HepG2 (cell line): ENCODE results near the gene DENND4B. TPM values are rescaled to one million over a fixed set of nuclear protein-coding genes. Genes with fewer than 3 reads are reported as not detected.

Source experiments
- BRCA1 ChIP-seq: sonication (generic); formaldehyde crosslinking; IDR thresholded peaks from 2 replicates; pipeline ENCODE4 v1.4.0; 2020; ENCODE audit warnings: missing genetic modification reagents
- CHCHD3 ChIP-seq: sonication (generic); formaldehyde crosslinking; IDR thresholded peaks from 2 replicates; pipeline ENCODE4 v1.8.0; 2022; ENCODE audit warnings: mild to moderate bottlenecking, missing genetic modification reagents, moderate library complexity
- DMAP1 ChIP-seq: IDR thresholded peaks from 2 replicates; pipeline ENCODE4 v1.6.1; 2016
- EZH2 ChIP-seq: conservative IDR thresholded peaks from 2 replicates; pipeline ENCODE4 v1.6.1; 2012; ENCODE audit warnings: mild to moderate bottlenecking, low read depth, low read length, moderate library complexity
- FOXM1 ChIP-seq: sonication (generic); formaldehyde crosslinking; IDR thresholded peaks from 2 replicates; pipeline ENCODE4 v1.5.0; 2020; ENCODE audit warnings: missing genetic modification reagents
- GZF1 ChIP-seq: sonication (generic); formaldehyde crosslinking; IDR thresholded peaks from 2 replicates; pipeline ENCODE4 v1.5.1; 2020; ENCODE audit warnings: mild to moderate bottlenecking, missing genetic modification reagents
- HNRNPL ChIP-seq: fragments of 200-400 bp; formaldehyde crosslinking; IDR thresholded peaks from 2 replicates; pipeline ENCODE4 v1.6.1; 2017; ENCODE audit warnings: mild to moderate bottlenecking, low read depth, low read length
- JARID2 ChIP-seq: sonication (generic); formaldehyde crosslinking; IDR thresholded peaks from 2 replicates; pipeline ENCODE4 v1.8.1; 2023; ENCODE audit warnings: missing genetic modification reagents, inconsistent platforms; ENCODE audit not compliant: insufficient replicate concordance
- KDM6A ChIP-seq: IDR thresholded peaks from 2 replicates; pipeline ENCODE4 v1.6.1; 2016; ENCODE audit warnings: low read depth
- MATR3 ChIP-seq: sonication (generic); formaldehyde crosslinking; IDR thresholded peaks from 2 replicates; pipeline ENCODE4 v1.4.0; 2020; ENCODE audit warnings: missing genetic modification reagents
- MAX ChIP-seq: IDR thresholded peaks from 2 replicates; pipeline ENCODE4 v1.6.1; 2012; ENCODE audit warnings: inconsistent platforms
- MAZ ChIP-seq, 2 experiments: sonication (generic) in 1 of 2; formaldehyde crosslinking in 1 of 2; IDR thresholded peaks; 2 replicates each; pipeline versions ENCODE4 v1.5.0 to v1.6.1; 2012 to 2020; ENCODE audit warnings: low read depth in 2 of 2, mild to moderate bottlenecking in 2 of 2, borderline replicate concordance in 1 of 2, improper control_type of control experiment in 1 of 2, low read length in 1 of 2, missing genetic modification reagents in 1 of 2, moderate library complexity in 1 of 2
- NR1H2 ChIP-seq: sonication (generic); formaldehyde crosslinking; IDR thresholded peaks from 2 replicates; pipeline ENCODE4 v1.8.1; 2022; ENCODE audit warnings: low read depth, missing genetic modification reagents, borderline replicate concordance
- NR2C2 ChIP-seq: sonication (generic); formaldehyde crosslinking; IDR thresholded peaks from 2 replicates; pipeline ENCODE4 v1.4.0; 2020; ENCODE audit warnings: missing genetic modification reagents, mild to moderate bottlenecking, moderate library complexity, borderline replicate concordance
- PAWR ChIP-seq: sonication (generic); formaldehyde crosslinking; IDR thresholded peaks from 2 replicates; pipeline ENCODE4 v1.4.0; 2020; ENCODE audit warnings: missing genetic modification reagents, mild to moderate bottlenecking, borderline replicate concordance
- PHF5A ChIP-seq: IDR thresholded peaks from one replicate; pipeline ENCODE4 v1.6.1; 2018; ENCODE audit warnings: low read depth, missing genetic modification reagents; ENCODE audit not compliant: unreplicated experiment
- RBM39 ChIP-seq: fragments of 200-400 bp; formaldehyde crosslinking; IDR thresholded peaks from one replicate; pipeline ENCODE4 v1.6.1; 2018; ENCODE audit warnings: antibody characterized with exemption, mild to moderate bottlenecking, low read depth, low read length; ENCODE audit not compliant: poor library complexity, severe bottlenecking
- SIN3A ChIP-seq: IDR thresholded peaks from 2 replicates; pipeline ENCODE4 v1.6.1; 2011; ENCODE audit warnings: low read depth, mild to moderate bottlenecking, control low read depth, low read length, borderline replicate concordance
- SP2 ChIP-seq: sonication (generic); formaldehyde crosslinking; IDR thresholded peaks from 2 replicates; pipeline ENCODE4 v1.5.1; 2020; ENCODE audit warnings: mild to moderate bottlenecking, missing genetic modification reagents
- SP4 ChIP-seq: sonication (generic); formaldehyde crosslinking; IDR thresholded peaks from 2 replicates; pipeline ENCODE4 v1.8.1; 2023; ENCODE audit warnings: mild to moderate bottlenecking, missing genetic modification reagents
- SRSF9 ChIP-seq: fragments of 200-400 bp; formaldehyde crosslinking; IDR thresholded peaks from 2 replicates; pipeline ENCODE4 v1.6.1; 2018; ENCODE audit warnings: borderline replicate concordance, mild to moderate bottlenecking, low read depth, low read length; ENCODE audit not compliant: insufficient read depth, poor library complexity, severe bottlenecking
- TEF ChIP-seq: sonication (generic); formaldehyde crosslinking; IDR thresholded peaks from 2 replicates; pipeline ENCODE4 v1.5.0; 2020; ENCODE audit warnings: missing genetic modification reagents
- THAP7 ChIP-seq: sonication (generic); formaldehyde crosslinking; IDR thresholded peaks from 2 replicates; pipeline ENCODE4 v1.8.1; 2023; ENCODE audit warnings: mild to moderate bottlenecking, missing genetic modification reagents
- ZNF383 ChIP-seq: sonication (generic); formaldehyde crosslinking; IDR thresholded peaks from 2 replicates; pipeline ENCODE4 v1.4.0; 2020; ENCODE audit warnings: missing genetic modification reagents, mild to moderate bottlenecking, borderline replicate concordance
- ZNF44 ChIP-seq: sonication (generic); formaldehyde crosslinking; IDR thresholded peaks from 2 replicates; pipeline ENCODE4 v1.5.1; 2020; ENCODE audit warnings: mild to moderate bottlenecking, missing genetic modification reagents
- ZNF484 ChIP-seq: sonication (generic); formaldehyde crosslinking; IDR thresholded peaks from 2 replicates; pipeline ENCODE4 v1.5.1; 2020; ENCODE audit warnings: mild to moderate bottlenecking, low read depth, missing genetic modification reagents, borderline replicate concordance
- ZNF672 ChIP-seq: sonication (generic); formaldehyde crosslinking; IDR thresholded peaks from 2 replicates; pipeline ENCODE4 v1.8.1; 2022; ENCODE audit warnings: missing genetic modification reagents
- ZNF761 ChIP-seq: sonication (generic); formaldehyde crosslinking; conservative IDR thresholded peaks from 2 replicates; pipeline ENCODE4 v1.4.0; 2020; ENCODE audit warnings: mild to moderate bottlenecking, missing genetic modification reagents
- ZNF841 ChIP-seq: sonication (generic); formaldehyde crosslinking; IDR thresholded peaks from 2 replicates; pipeline ENCODE4 v1.8.1; 2023; ENCODE audit warnings: missing genetic modification reagents, borderline replicate concordance
- ZNF891 ChIP-seq: sonication (generic); formaldehyde crosslinking; IDR thresholded peaks from 2 replicates; pipeline ENCODE4 v1.5.0; 2020; ENCODE audit warnings: mild to moderate bottlenecking, missing genetic modification reagents
- polyA plus RNA-seq, 8 experiments: library from polyadenylated mRNA; depleted of rRNA in 3 of 8; stranded (reverse) in 7 of 8; unstranded in 1 of 8; fragments of >200 nt; fragmentation: Illumina TruSeq in 4 of 8; extraction: Trizol in 4 of 8; gene quantifications; 2 replicates each; pipeline versions ENCODE4 v1.2.1 to v1.2.3, GENCODE V29; 2011 to 2016; ENCODE audit warnings: low read depth in 4 of 8, missing spikeins in 1 of 8, mixed read lengths in 1 of 8; ENCODE audit not compliant: insufficient read depth in 1 of 8
- total RNA-seq, 5 experiments: library from RNA; depleted of rRNA; stranded (reverse); fragments of >200 nt; fragmentation: Illumina TruSeq; extraction: Trizol; gene quantifications; 2 replicates each; pipeline ENCODE4 v1.2.3, GENCODE V29; 2016; ENCODE audit warnings: low read depth in 1 of 5

DENND4B gene
- total and polyA plus RNA-seq, 2 of the 13 experiments (the other 11 are each of a cell fraction or from before 2014, with no cell fraction given), result 15.1 to 20.3 TPM

DNA sequence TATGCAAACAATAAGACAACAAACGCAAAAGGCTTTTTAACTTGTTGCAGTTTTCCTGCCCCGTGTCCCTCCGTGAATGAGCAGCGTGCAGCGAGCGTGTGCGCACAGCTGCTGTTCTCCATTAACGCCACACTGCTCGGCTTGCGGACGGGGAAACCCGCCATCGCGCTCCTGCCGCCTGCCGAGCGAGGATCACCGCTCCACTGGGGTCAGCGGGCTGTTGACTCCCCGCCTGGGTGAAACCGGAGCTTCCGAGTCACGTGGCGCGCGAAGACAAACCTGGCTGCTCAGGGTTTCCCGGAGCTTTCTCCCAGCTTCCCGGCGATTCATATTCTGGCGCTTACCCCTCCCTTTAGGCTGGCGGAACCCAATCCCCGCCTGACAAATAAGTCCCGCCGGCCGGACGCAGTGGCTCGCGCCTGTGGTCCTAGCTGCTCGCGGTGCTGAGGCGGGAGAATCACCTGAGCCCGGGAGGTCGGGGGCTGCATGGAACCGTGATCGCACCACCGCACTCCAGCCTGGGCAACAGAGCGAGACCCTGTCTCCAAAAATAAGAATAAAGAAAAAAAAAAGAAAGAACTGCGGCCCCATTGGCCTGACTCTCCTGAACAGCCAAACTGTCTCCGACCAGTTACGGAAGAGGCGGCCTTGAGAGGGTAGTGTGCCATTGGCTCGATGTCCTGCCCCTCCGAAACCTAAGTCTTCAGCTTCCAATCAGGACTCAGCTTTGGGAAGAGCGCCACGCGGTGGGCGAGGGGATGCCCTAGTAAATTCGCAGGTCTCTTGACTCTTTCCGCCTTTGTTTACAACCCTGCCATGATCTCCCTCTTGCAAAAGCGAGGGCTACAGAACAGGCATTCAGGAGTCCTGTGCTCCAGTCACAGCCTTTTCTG is 20.8 kb upstream of the DENND4B start, which contains the start of gene CREB3L4 (continued):
- TF ChIP-seq TEF (CRISPR knock-in tag) (peak; percentile 34; the same call in 1 of the 2 replicates), ZNF841 (CRISPR knock-in tag) (0 out of 2 replicates have a peak, but pooled peaks have one; percentile 60), CHCHD3 (CRISPR knock-in tag) (0 out of 2 replicates have a peak, but pooled peaks have one; percentile 46), ZNF484 (CRISPR knock-in tag) (no peak), SIN3A (peak; percentile 70), ZNF891 (peak; percentile 84), KDM6A (CRISPR knock-in tag) (no peak), JARID2 (CRISPR knock-in tag) (no peak), FOXM1 (CRISPR knock-in tag) (no peak), NR2C2 (CRISPR knock-in tag) (peak; percentile 78), ZNF672 (no peak), ZNF383 (no peak), THAP7 (CRISPR knock-in tag) (peak; percentile 68), SRSF9 (no peak), ZNF761 (CRISPR knock-in tag) (peak; percentile 98), RBM39 (peak; percentile 40), BRCA1 (CRISPR knock-in tag) (0 out of 2 replicates have a peak, but pooled peaks have one; percentile 84), PAWR (CRISPR knock-in tag) (no peak), DMAP1 (peak; percentile 82), MAZ (IDR thresholded peaks at IDR 0.05; ENCODE audit: borderline replicate concordance, low read depth, low read length) (peak; percentile 33; the same call in 1 of the 2 replicates), MAZ (CRISPR knock-in tag; IDR thresholded peaks at IDR 0.05; ENCODE audit: low read depth) (peak; percentile 88), SP2 (CRISPR knock-in tag) (peak; percentile 94), MAX (peak; percentile 94), EZH2 (no peak), ZNF44 (CRISPR knock-in tag) (no peak), NR1H2 (CRISPR knock-in tag) (no peak), HNRNPL (no peak), MATR3 (CRISPR knock-in tag) (no peak), PHF5A (CRISPR knock-in tag) (peak; percentile 42), SP4 (CRISPR knock-in tag) (peak; percentile 64; the same call in 1 of the 2 replicates), GZF1 (CRISPR knock-in tag) (peak; percentile 84)
